Measurements from ENCODE around the gene ACVR2A. TPM values are rescaled to one million over a fixed set of nuclear protein-coding genes. Genes with fewer than 3 reads are reported as not detected.

ACVR2A gene
- total and polyA plus RNA-seq, 2 donors (not counting 1 experiment from before 2014, with no cell fraction given), result 0.91 to 2.0 TPM

DNA sequence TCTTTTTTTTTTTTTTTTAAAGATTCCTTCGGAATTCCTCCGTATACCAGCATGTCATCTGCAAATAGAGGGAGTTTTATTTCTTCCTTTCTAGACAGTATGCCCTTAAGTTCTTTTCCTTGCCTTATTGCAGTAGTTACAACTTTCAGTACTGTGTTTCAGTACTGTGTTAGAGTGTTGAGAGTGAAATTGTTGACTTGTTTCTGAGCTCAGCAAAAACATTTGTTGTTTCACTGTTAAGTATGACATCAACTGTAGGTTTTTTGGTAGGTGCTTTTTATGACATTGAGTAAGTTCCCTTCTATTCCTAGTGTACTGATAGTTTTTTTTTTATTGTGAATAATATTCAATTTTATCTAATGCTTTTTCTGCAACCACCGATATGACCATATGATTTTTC is 43.9 kb downstream of the ACVR2A start:
- no peak for DNase-seq
- ChIA-PET CTCF (no interaction called here), POLR2A (no interaction called here)
- Mint-ChIP-seq H3K27ac (no peak overlapping the region), H3K4me1 (peaks cover 3% of the 10 kb centered on the region), H3K9me3 (ENCODE audit: insufficient read depth) (no peaks in the 10 kb centered on the region), H3K4me3 (no peak overlapping the region), H3K27me3 (no peaks in the 10 kb centered on the region)
- H3K4me2 ChIP-seq (replicated peaks; ENCODE audit: low read depth, low read length, poor library complexity, severe bottlenecking), result no peak overlapping the region
- no peaks in the 10 kb centered on the region for H4K20me1 ChIP-seq (ENCODE audit: control insufficient read depth, insufficient read depth, low read length, poor library complexity, severe bottlenecking)
- no peak overlapping the region for H3K4me3 ChIP-seq (ENCODE audit: control extremely low read depth in 1 of 5, extremely low read depth in 1 of 5, insufficient read depth in 1 of 5, low read depth in 2 of 5, low read length in 4 of 5)
- no peak overlapping the region for H2AFZ ChIP-seq (ENCODE audit: insufficient read depth, low read depth, low read length, poor library complexity, severe bottlenecking)
- no peak overlapping the region for H3K27ac ChIP-seq (ENCODE audit: low read length in 2 of 2)
- TF ChIP-seq EZH2 (IDR thresholded peaks at IDR 0.05; ENCODE audit: borderline replicate concordance, insufficient read depth, low read depth, low read length, poor library complexity, severe bottlenecking), result no peak
- TF ChIP-seq, protein P1, sequence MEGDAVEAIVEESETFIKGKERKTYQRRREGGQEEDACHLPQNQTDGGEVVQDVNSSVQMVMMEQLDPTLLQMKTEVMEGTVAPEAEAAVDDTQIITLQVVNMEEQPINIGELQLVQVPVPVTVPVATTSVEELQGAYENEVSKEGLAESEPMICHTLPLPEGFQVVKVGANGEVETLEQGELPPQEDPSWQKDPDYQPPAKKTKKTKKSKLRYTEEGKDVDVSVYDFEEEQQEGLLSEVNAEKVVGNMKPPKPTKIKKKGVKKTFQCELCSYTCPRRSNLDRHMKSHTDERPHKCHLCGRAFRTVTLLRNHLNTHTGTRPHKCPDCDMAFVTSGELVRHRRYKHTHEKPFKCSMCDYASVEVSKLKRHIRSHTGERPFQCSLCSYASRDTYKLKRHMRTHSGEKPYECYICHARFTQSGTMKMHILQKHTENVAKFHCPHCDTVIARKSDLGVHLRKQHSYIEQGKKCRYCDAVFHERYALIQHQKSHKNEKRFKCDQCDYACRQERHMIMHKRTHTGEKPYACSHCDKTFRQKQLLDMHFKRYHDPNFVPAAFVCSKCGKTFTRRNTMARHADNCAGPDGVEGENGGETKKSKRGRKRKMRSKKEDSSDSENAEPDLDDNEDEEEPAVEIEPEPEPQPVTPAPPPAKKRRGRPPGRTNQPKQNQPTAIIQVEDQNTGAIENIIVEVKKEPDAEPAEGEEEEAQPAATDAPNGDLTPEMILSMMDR (IDR thresholded peaks at IDR 0.05), result no peak
- no peaks in the 10 kb centered on the region for H3K36me3 ChIP-seq (replicated peaks in 1 of 2; ENCODE audit: control extremely low read depth in 1 of 2, control insufficient read depth in 1 of 2, extremely low read depth in 1 of 2, insufficient read depth in 2 of 2, low read length in 1 of 2)
- intact Hi-C loops (cut with micrococcal nuclease), result no loop called here
- H3K4me1 ChIP-seq (ENCODE audit: control insufficient read depth in 2 of 2, insufficient read depth in 2 of 2, low read length in 2 of 2), result no peaks in the 10 kb centered on the region
- WGBS (ENCODE audit: insufficient coverage), result no CpG with 5 or more reads among the region's 3 CpGs
- no peaks in the 10 kb centered on the region for H3K27me3 ChIP-seq (replicated peaks in 1 of 4; ENCODE audit: control extremely low read depth in 1 of 4, control insufficient read depth in 3 of 4, insufficient read depth in 4 of 4, low read length in 3 of 4)
- H3K9me3 ChIP-seq (ENCODE audit: control extremely low read depth in 1 of 3, control insufficient read depth in 2 of 3, insufficient read depth in 1 of 3, low read length in 2 of 3), result no peaks in the 10 kb centered on the region
- H3K79me2 ChIP-seq (ENCODE audit: control insufficient read depth, insufficient read depth, low read length), result no peaks in the 10 kb centered on the region
- no peak overlapping the region for H3K9ac ChIP-seq (ENCODE audit: low read length)
- no peak for ATAC-seq (ENCODE audit: low read depth)

DNA sequence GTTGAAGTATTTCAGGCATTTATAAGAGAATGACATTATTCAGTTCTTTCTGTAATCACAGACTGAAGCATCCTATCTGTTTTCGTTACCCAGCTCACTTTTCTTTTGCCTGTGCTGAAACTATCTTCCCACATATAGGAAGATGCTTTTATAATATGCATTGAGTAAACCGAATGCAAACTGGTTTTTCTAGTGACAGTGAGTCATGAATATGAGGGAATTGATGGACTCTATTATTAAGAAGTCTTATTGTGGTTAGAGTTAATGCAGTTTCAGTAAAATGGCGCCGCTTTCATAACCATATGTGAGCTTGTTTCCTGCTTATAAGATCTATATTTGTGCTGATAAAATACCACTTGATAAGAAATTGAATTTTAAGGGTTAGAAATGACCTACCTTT is 59.2 kb downstream of the ACVR2A start:
- DNase-seq (no peak), ATAC-seq (ENCODE audit: low read depth) (no peak)
- no peak overlapping the region for H3K27ac Mint-ChIP-seq
- H3K27me3 ChIP-seq (replicated peaks in 1 of 4; ENCODE audit: control extremely low read depth in 1 of 4, control insufficient read depth in 3 of 4, insufficient read depth in 4 of 4, low read length in 3 of 4), result no peaks in the 10 kb centered on the region
- H3K9me3 Mint-ChIP-seq (ENCODE audit: insufficient read depth), result no peaks in the 10 kb centered on the region
- H3K9me3 ChIP-seq (ENCODE audit: control extremely low read depth in 1 of 3, control insufficient read depth in 2 of 3, insufficient read depth in 1 of 3, low read length in 2 of 3), result no peaks in the 10 kb centered on the region
- POLR2A ChIA-PET, result no interaction called here
- no peaks in the 10 kb centered on the region for H3K27me3 Mint-ChIP-seq
- no peak overlapping the region for H2AFZ ChIP-seq (ENCODE audit: insufficient read depth, low read depth, low read length, poor library complexity, severe bottlenecking)
- no peaks in the 10 kb centered on the region for H3K36me3 ChIP-seq (replicated peaks in 1 of 2; ENCODE audit: control extremely low read depth in 1 of 2, control insufficient read depth in 1 of 2, extremely low read depth in 1 of 2, insufficient read depth in 2 of 2, low read length in 1 of 2)
- no peak overlapping the region for H3K4me2 ChIP-seq (replicated peaks; ENCODE audit: low read depth, low read length, poor library complexity, severe bottlenecking)
- no peaks in the 10 kb centered on the region for H4K20me1 ChIP-seq (ENCODE audit: control insufficient read depth, insufficient read depth, low read length, poor library complexity, severe bottlenecking)
- no peak overlapping the region for H3K9ac ChIP-seq (ENCODE audit: low read length)
- CTCF ChIA-PET, result no interaction called here
- H3K27ac ChIP-seq (ENCODE audit: low read length in 2 of 2), result no peak overlapping the region
- H3K4me3 ChIP-seq (ENCODE audit: control extremely low read depth in 1 of 5, extremely low read depth in 1 of 5, insufficient read depth in 1 of 5, low read depth in 2 of 5, low read length in 4 of 5), result no peak overlapping the region
- H3K4me1 ChIP-seq (ENCODE audit: control insufficient read depth in 2 of 2, insufficient read depth in 2 of 2, low read length in 2 of 2), result no peaks in the 10 kb centered on the region
- no peaks in the 10 kb centered on the region for H3K79me2 ChIP-seq (ENCODE audit: control insufficient read depth, insufficient read depth, low read length)
- H3K4me3 Mint-ChIP-seq, result no peak overlapping the region
- TF ChIP-seq, protein P1 (IDR thresholded peaks at IDR 0.05), result no peak
- no peak for TF ChIP-seq EZH2 (IDR thresholded peaks at IDR 0.05; ENCODE audit: borderline replicate concordance, insufficient read depth, low read depth, low read length, poor library complexity, severe bottlenecking)
- no peaks in the 10 kb centered on the region for H3K4me1 Mint-ChIP-seq
- intact Hi-C loops (cut with micrococcal nuclease), result no loop called here
- no CpG with 5 or more reads among the region's 4 CpGs for WGBS (ENCODE audit: insufficient coverage)
